HepG2 (cell line): ENCODE results near the gene NOTCH3. TPM values are rescaled to one million over a fixed set of nuclear protein-coding genes. Genes with fewer than 3 reads are reported as not detected.
A peak's percentile ranks its signal among the peaks of the same experiment; 100 is the strongest.

ENCODE experiments used
- DMTF1 ChIP-seq: sonication (generic); formaldehyde crosslinking; IDR thresholded peaks from 2 replicates; pipeline ENCODE4 v1.4.0; 2020; ENCODE audit warnings: mild to moderate bottlenecking, missing genetic modification reagents
- HNF4G ChIP-seq, 2 experiments: sonication (generic) in 1 of 2; formaldehyde crosslinking in 1 of 2; IDR thresholded peaks; 2 replicates each; pipeline versions ENCODE4 v1.4.0 to v1.6.1; 2011 to 2020; ENCODE audit warnings: borderline replicate concordance in 2 of 2, low read depth in 2 of 2, mild to moderate bottlenecking in 2 of 2, low read length in 1 of 2, missing genetic modification reagents in 1 of 2, moderate library complexity in 1 of 2
- IKZF5 ChIP-seq: IDR thresholded peaks from 2 replicates; pipeline ENCODE4 v1.6.1; 2018; ENCODE audit warnings: missing genetic modification reagents, mild to moderate bottlenecking, missing compliant biosample characterization
- MAFK ChIP-seq, 2 experiments: IDR thresholded peaks in 1 of 2; conservative IDR thresholded peaks in 1 of 2; 2 replicates each; pipeline ENCODE4 v1.6.1; 2011; ENCODE audit warnings: improper control_type of control experiment in 2 of 2, low read length in 2 of 2
- MEF2D ChIP-seq: sonication (generic); formaldehyde crosslinking; IDR thresholded peaks from 2 replicates; pipeline ENCODE4 v1.5.1; 2020; ENCODE audit warnings: mild to moderate bottlenecking, missing genetic modification reagents
- ONECUT2 ChIP-seq: sonication (generic); formaldehyde crosslinking; IDR thresholded peaks from 2 replicates; pipeline ENCODE4 v1.4.0; 2020; ENCODE audit warnings: missing genetic modification reagents
- RBM39 ChIP-seq: fragments of 200-400 bp; formaldehyde crosslinking; IDR thresholded peaks from one replicate; pipeline ENCODE4 v1.6.1; 2018; ENCODE audit warnings: antibody characterized with exemption, mild to moderate bottlenecking, low read depth, low read length; ENCODE audit not compliant: poor library complexity, severe bottlenecking
- SNAPC5 ChIP-seq: sonication (generic); formaldehyde crosslinking; IDR thresholded peaks from 2 replicates; pipeline ENCODE4 v1.8.1; 2023; ENCODE audit warnings: mild to moderate bottlenecking, missing genetic modification reagents, borderline replicate concordance
- TAF15 ChIP-seq: fragments of 200-400 bp; formaldehyde crosslinking; IDR thresholded peaks from one replicate; pipeline ENCODE4 v1.6.1; 2018; ENCODE audit warnings: mild to moderate bottlenecking, low read depth, low read length; ENCODE audit not compliant: poor library complexity, severe bottlenecking
- THYN1 ChIP-seq: sonication (generic); formaldehyde crosslinking; IDR thresholded peaks from 2 replicates; pipeline ENCODE4 v1.8.1; 2023; ENCODE audit warnings: low read depth, mild to moderate bottlenecking, moderate library complexity, missing genetic modification reagents, borderline replicate concordance
- ZBTB14 ChIP-seq: sonication (generic); formaldehyde crosslinking; IDR thresholded peaks from 2 replicates; pipeline ENCODE4 v1.4.0; 2020; ENCODE audit warnings: missing genetic modification reagents
- ZBTB49 ChIP-seq: sonication (generic); formaldehyde crosslinking; IDR thresholded peaks from 2 replicates; pipeline ENCODE4 v1.4.0; 2020; ENCODE audit warnings: missing genetic modification reagents, borderline replicate concordance
- ZMYM3 ChIP-seq: sonication (generic); formaldehyde crosslinking; IDR thresholded peaks from 2 replicates; pipeline ENCODE4 v1.5.1; 2020; ENCODE audit warnings: mild to moderate bottlenecking, missing genetic modification reagents
- ZXDC ChIP-seq: sonication (generic); formaldehyde crosslinking; IDR thresholded peaks from 2 replicates; pipeline ENCODE4 v1.5.0; 2020; ENCODE audit warnings: mild to moderate bottlenecking, missing genetic modification reagents
- polyA plus RNA-seq, 8 experiments: library from polyadenylated mRNA; depleted of rRNA in 3 of 8; stranded (reverse) in 7 of 8; unstranded in 1 of 8; fragments of >200 nt; fragmentation: Illumina TruSeq in 4 of 8; extraction: Trizol in 4 of 8; gene quantifications; 2 replicates each; pipeline versions ENCODE4 v1.2.1 to v1.2.3, GENCODE V29; 2011 to 2016; ENCODE audit warnings: low read depth in 4 of 8, missing spikeins in 1 of 8, mixed read lengths in 1 of 8; ENCODE audit not compliant: insufficient read depth in 1 of 8
- total RNA-seq, 5 experiments: library from RNA; depleted of rRNA; stranded (reverse); fragments of >200 nt; fragmentation: Illumina TruSeq; extraction: Trizol; gene quantifications; 2 replicates each; pipeline ENCODE4 v1.2.3, GENCODE V29; 2016; ENCODE audit warnings: low read depth in 1 of 5

NOTCH3 gene
- total and polyA plus RNA-seq, 2 of the 13 experiments (the other 11 are each of a cell fraction or from before 2014, with no cell fraction given) = 0.09 to 0.28 TPM

GRCh38 chr19:15125232-15126067 lies 75.3 kb downstream of the NOTCH3 start (continued):
- TF ChIP-seq ZBTB14 (CRISPR knock-in tag) (peak; percentile 73), THYN1 (CRISPR knock-in tag) (no peak), ONECUT2 (CRISPR knock-in tag) (0 out of 2 replicates have a peak, but pooled peaks have one; percentile 31), IKZF5 (CRISPR knock-in tag) (peak; percentile 73; the same call in 1 of the 2 replicates), ZXDC (no peak), SNAPC5 (CRISPR knock-in tag) (no peak), MEF2D (CRISPR knock-in tag) (peak; percentile 45; the same call in 1 of the 2 replicates), ZBTB49 (no peak), RBM39 (peak; percentile 97), MAFK (conservative IDR thresholded peaks at IDR 0.05 in 1 of 2, IDR thresholded peaks at IDR 0.05 in 1 of 2; ENCODE audit: low read length in 2 of 2) (no peak), HNF4G (IDR thresholded peaks at IDR 0.05; ENCODE audit: borderline replicate concordance, low read depth, low read length) (no peak), HNF4G (CRISPR knock-in tag; IDR thresholded peaks at IDR 0.05; ENCODE audit: borderline replicate concordance, low read depth) (no peak; the same call in 1 of the 2 replicates), TAF15 (peak; percentile 33), DMTF1 (CRISPR knock-in tag) (no peak), ZMYM3 (CRISPR knock-in tag) (no peak)
